Activated CD4-positive, alpha-beta memory T cell treated with anti-CD3 and anti-CD28 coated beads for 36 hours (primary cell): Measurements from ENCODE around the gene CDC5L. TPM values are rescaled to one million over a fixed set of nuclear protein-coding genes. Genes with fewer than 3 reads are reported as not detected.

Experiments used
- CTCF ChIA-PET: fragments of 350-600 bp; sonication (Branson Sonifier 250); formaldehyde crosslinking; loops from one replicate; lab custom pipeline; 2021; ENCODE audit warnings: antibody characterized with exemption, inconsistent platforms; lab: Charles Lee
- POLR2A ChIA-PET: fragments of 350-600 bp; sonication (Branson Sonifier 250); formaldehyde crosslinking; loops from one replicate; lab custom pipeline; 2021; ENCODE audit warnings: antibody characterized with exemption; lab: Charles Lee
- DNase-seq: peaks from one replicate; pipeline ENCODE4 v3.0.0-alpha.2; 2020
- H3K27ac Mint-ChIP-seq: one replicate; pipeline ENCODE4 v1.8.0; 2021; ENCODE audit warnings: mixed read lengths
- H3K27me3 Mint-ChIP-seq: one replicate; pipeline ENCODE4 v1.8.0; 2021; ENCODE audit warnings: mixed read lengths
- H3K36me3 Mint-ChIP-seq: one replicate; pipeline ENCODE4 v1.8.0; 2021; ENCODE audit warnings: mixed read lengths
- H3K4me1 Mint-ChIP-seq: one replicate; pipeline ENCODE4 v1.8.0; 2021; ENCODE audit warnings: low read depth, mixed read lengths
- H3K4me3 Mint-ChIP-seq: one replicate; pipeline ENCODE4 v1.8.0; 2021; ENCODE audit warnings: mild to moderate bottlenecking, mixed read lengths
- H3K9me3 Mint-ChIP-seq: one replicate; pipeline ENCODE4 v1.8.0; 2021; ENCODE audit warnings: mixed read lengths
- intact Hi-C: fragments of 100-400 bp; cut with micrococcal nuclease; formaldehyde crosslinking; loops from one replicate; pipeline ENCODE4 v1.15.1; 2023
- total RNA-seq, 2 experiments: library from RNA; stranded (reverse); gene quantifications; one replicate each; pipeline ENCODE4 v1.2.3, GENCODE V29; 2021

Gene CDC5L
- total RNA-seq, 2 experiments from 2014 or later = 24.0 to 24.3 TPM

GRCh38 chr6:44456966-44457292 lies 69.4 kb downstream of the CDC5L start:
- ChIA-PET POLR2A (no interaction called here), CTCF (interaction anchor here (1.2 to 4.3 kb wide), 7 partner anchors 10 to 30 kb away, joined by 3 to 31 read pairs (median 13); no protein-coding TSS in a partner anchor)
- Mint-ChIP-seq H3K4me3 (no peak overlapping the region), H3K4me1 (peaks cover 3% of the 10 kb centered on the region), H3K27ac (no peak overlapping the region), H3K36me3 (no peaks in the 10 kb centered on the region), H3K27me3 (no peaks in the 10 kb centered on the region), H3K9me3 (no peaks in the 10 kb centered on the region)
- intact Hi-C loops = loop anchor here (1.0 to 10.0 kb wide), 3 partner anchors 26 to 189 kb away; partner anchors contain the start of gene SPATS1
- no peak for DNase-seq

- H3K27me3 Mint-ChIP-seq = peaks cover 3% of the 10 kb centered on the region
- DNase-seq = no peak
- CTCF ChIA-PET = interaction anchor here (0.6 to 9.9 kb wide), 7 partner anchors 10 to 1058 kb away, joined by 3 to 60 read pairs (median 13); no protein-coding TSS in a partner anchor
- intact Hi-C loops = loop anchor here (10.0 kb wide), 1 partner anchor 113 kb away; the partner anchor contains the start of gene SPATS1
- no peak overlapping the region for H3K4me3 Mint-ChIP-seq
- no peaks in the 10 kb centered on the region for H3K9me3 Mint-ChIP-seq
- H3K4me1 Mint-ChIP-seq = peaks cover 3% of the 10 kb centered on the region
- POLR2A ChIA-PET = no interaction called here
- H3K36me3 Mint-ChIP-seq = no peaks in the 10 kb centered on the region
- H3K27ac Mint-ChIP-seq = no peak overlapping the region
Measured at GRCh38 chr6:44457596-44457995, 70.1 kb downstream of the CDC5L start.

GRCh38 chr6:44458551-44458950 lies 71.0 kb downstream of the CDC5L start:
- intact Hi-C loops = loop anchor here (10.0 kb wide), 1 partner anchor 114 kb away; the partner anchor contains the start of gene SPATS1
- ChIA-PET CTCF (interaction anchor here (0.6 to 9.9 kb wide), 8 partner anchors 11 to 1057 kb away, joined by 3 to 60 read pairs (median 4); no protein-coding TSS in a partner anchor), POLR2A (no interaction called here)
- DNase-seq = no peak
- H3K36me3 Mint-ChIP-seq = no peaks in the 10 kb centered on the region
- no peaks in the 10 kb centered on the region for H3K9me3 Mint-ChIP-seq
- H3K4me1 Mint-ChIP-seq = peaks cover 3% of the 10 kb centered on the region
- no peak overlapping the region for H3K27ac Mint-ChIP-seq
- H3K27me3 Mint-ChIP-seq = peaks cover 4% of the 10 kb centered on the region
- no peak overlapping the region for H3K4me3 Mint-ChIP-seq

- DNase-seq = no peak
- ChIA-PET POLR2A (no interaction called here), CTCF (interaction anchor here (1.0 to 9.9 kb wide), 3 partner anchors 12 to 33 kb away, joined by 4 to 60 read pairs (median 4); no protein-coding TSS in a partner anchor)
Measured at GRCh38 chr6:44462335-44462734, 74.8 kb downstream of the CDC5L start.

GRCh38 chr6:44462797-44463727 lies 75.6 kb downstream of the CDC5L start:
- H3K4me3 Mint-ChIP-seq = no peak overlapping the region
- CTCF ChIA-PET = interaction anchor here (1.0 to 9.9 kb wide), 5 partner anchors 8 to 34 kb away, joined by 3 to 60 read pairs (median 4); no protein-coding TSS in a partner anchor
- no peaks in the 10 kb centered on the region for H3K4me1 Mint-ChIP-seq
- intact Hi-C loops = no loop called here
- DNase-seq = no peak
- H3K27ac Mint-ChIP-seq = no peak overlapping the region
- H3K9me3 Mint-ChIP-seq = no peaks in the 10 kb centered on the region
- POLR2A ChIA-PET = no interaction called here
- no peaks in the 10 kb centered on the region for H3K36me3 Mint-ChIP-seq
- H3K27me3 Mint-ChIP-seq = peaks cover 4% of the 10 kb centered on the region

More at GRCh38 chr6:44462335-44462734, 74.8 kb downstream of the CDC5L start:
- no peaks in the 10 kb centered on the region for H3K4me1 Mint-ChIP-seq
- H3K27ac Mint-ChIP-seq = no peak overlapping the region
- H3K9me3 Mint-ChIP-seq = no peaks in the 10 kb centered on the region
- intact Hi-C loops = no loop called here
- no peaks in the 10 kb centered on the region for H3K36me3 Mint-ChIP-seq
- peaks cover 4% of the 10 kb centered on the region for H3K27me3 Mint-ChIP-seq
- H3K4me3 Mint-ChIP-seq = no peak overlapping the region

- Mint-ChIP-seq H3K4me1 (no peaks in the 10 kb centered on the region), H3K27me3 (peaks cover 4% of the 10 kb centered on the region), H3K27ac (no peak overlapping the region), H3K4me3 (no peak overlapping the region), H3K36me3 (no peaks in the 10 kb centered on the region), H3K9me3 (no peaks in the 10 kb centered on the region)
- ChIA-PET CTCF (interaction anchor here (1.2 to 9.9 kb wide), 3 partner anchors 9 to 11 kb away, joined by 3 to 60 read pairs (median 6); no protein-coding TSS in a partner anchor), POLR2A (no interaction called here)
- intact Hi-C loops = no loop called here
- DNase-seq = no peak
Measured at GRCh38 chr6:44463728-44464450, 76.4 kb downstream of the CDC5L start.

- Mint-ChIP-seq H3K36me3 (no peaks in the 10 kb centered on the region), H3K27me3 (peaks cover 4% of the 10 kb centered on the region), H3K9me3 (no peaks in the 10 kb centered on the region), H3K4me1 (no peaks in the 10 kb centered on the region), H3K4me3 (no peak overlapping the region), H3K27ac (no peak overlapping the region)
- intact Hi-C loops = no loop called here
- ChIA-PET POLR2A (no interaction called here), CTCF (interaction anchor here (1.9 to 9.9 kb wide), 2 partner anchors 10 kb away, joined by 6 to 60 read pairs; no protein-coding TSS in a partner anchor)
- DNase-seq = no peak
Measured at GRCh38 chr6:44464527-44465310, 77.2 kb downstream of the CDC5L start.

- Mint-ChIP-seq H3K27ac (no peak overlapping the region), H3K36me3 (no peaks in the 10 kb centered on the region), H3K9me3 (no peaks in the 10 kb centered on the region), H3K4me1 (no peaks in the 10 kb centered on the region), H3K4me3 (no peak overlapping the region), H3K27me3 (peaks cover 4% of the 10 kb centered on the region)
- ChIA-PET CTCF (interaction anchor here (9.9 kb wide), 1 partner anchor 7 kb away, joined by 60 read pairs; no protein-coding TSS in a partner anchor), POLR2A (no interaction called here)
- DNase-seq = no peak
- intact Hi-C loops = no loop called here
Measured at GRCh38 chr6:44466955-44467354, 79.4 kb downstream of the CDC5L start.

GRCh38 chr6:44468835-44469234 lies 81.3 kb downstream of the CDC5L start:
- Mint-ChIP-seq H3K4me3 (no peak overlapping the region), H3K27me3 (no peaks in the 10 kb centered on the region), H3K9me3 (no peaks in the 10 kb centered on the region), H3K36me3 (no peaks in the 10 kb centered on the region), H3K4me1 (no peaks in the 10 kb centered on the region), H3K27ac (no peak overlapping the region)
- intact Hi-C loops = no loop called here
- no peak for DNase-seq
- ChIA-PET POLR2A (no interaction called here), CTCF (interaction anchor here (1.2 to 2.4 kb wide), 5 partner anchors 8 to 37 kb away, joined by 3 to 14 read pairs (median 7); no protein-coding TSS in a partner anchor)

GRCh38 chr6:44470115-44470464 lies 82.6 kb downstream of the CDC5L start:
- CTCF ChIA-PET = interaction anchor here (0.7 to 2.4 kb wide), 22 partner anchors 9 to 1750 kb away, joined by 3 to 14 read pairs (median 4); no protein-coding TSS in a partner anchor
- H3K4me1 Mint-ChIP-seq = no peaks in the 10 kb centered on the region
- no peak overlapping the region for H3K4me3 Mint-ChIP-seq
- POLR2A ChIA-PET = no interaction called here
- intact Hi-C loops = loop anchor here (10.0 kb wide), 4 partner anchors 95 to 1945 kb away; no protein-coding TSS in a partner anchor
- DNase-seq = no peak
- H3K27me3 Mint-ChIP-seq = peaks cover 1% of the 10 kb centered on the region
- H3K36me3 Mint-ChIP-seq = no peaks in the 10 kb centered on the region
- no peaks in the 10 kb centered on the region for H3K9me3 Mint-ChIP-seq
- no peak overlapping the region for H3K27ac Mint-ChIP-seq

GRCh38 chr6:44470746-44471145 lies 83.2 kb downstream of the CDC5L start:
- DNase-seq = no peak

More at GRCh38 chr6:44470746-44471145, 83.2 kb downstream of the CDC5L start:
- H3K27me3 Mint-ChIP-seq = peaks cover 2% of the 10 kb centered on the region
- intact Hi-C loops = loop anchor here (10.0 kb wide), 4 partner anchors 94 to 1944 kb away; no protein-coding TSS in a partner anchor
- POLR2A ChIA-PET = no interaction called here
- CTCF ChIA-PET = interaction anchor here (1.0 to 2.4 kb wide), 10 partner anchors 9 to 1452 kb away, joined by 3 to 14 read pairs (median 4); no protein-coding TSS in a partner anchor
- H3K36me3 Mint-ChIP-seq = no peaks in the 10 kb centered on the region
- no peaks in the 10 kb centered on the region for H3K4me1 Mint-ChIP-seq
- H3K27ac Mint-ChIP-seq = no peak overlapping the region
- no peak overlapping the region for H3K4me3 Mint-ChIP-seq
- H3K9me3 Mint-ChIP-seq = no peaks in the 10 kb centered on the region
